ENCODE measurements around the gene EYS.

DNA sequence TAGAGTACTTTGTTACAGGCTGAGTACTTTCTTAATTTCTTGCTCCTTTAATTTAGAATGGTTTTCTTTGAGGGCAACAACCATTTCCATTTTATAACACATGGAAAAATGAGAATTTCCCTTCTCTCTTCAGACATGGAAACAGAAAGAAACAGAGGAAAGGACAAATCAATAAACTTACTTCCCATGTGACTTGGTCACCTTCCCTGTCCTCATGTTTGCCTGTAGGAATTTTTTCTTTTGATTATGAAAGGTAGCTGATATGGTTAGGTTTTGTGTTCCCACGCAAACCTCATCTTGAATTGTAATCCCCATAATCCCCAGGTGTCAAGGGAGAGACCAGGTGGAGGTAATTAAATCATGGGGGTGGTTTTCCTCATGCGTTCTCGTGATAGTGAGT is 1901.7 kb downstream of the EYS start:
- TF ChIP-seq, protein P1, sequence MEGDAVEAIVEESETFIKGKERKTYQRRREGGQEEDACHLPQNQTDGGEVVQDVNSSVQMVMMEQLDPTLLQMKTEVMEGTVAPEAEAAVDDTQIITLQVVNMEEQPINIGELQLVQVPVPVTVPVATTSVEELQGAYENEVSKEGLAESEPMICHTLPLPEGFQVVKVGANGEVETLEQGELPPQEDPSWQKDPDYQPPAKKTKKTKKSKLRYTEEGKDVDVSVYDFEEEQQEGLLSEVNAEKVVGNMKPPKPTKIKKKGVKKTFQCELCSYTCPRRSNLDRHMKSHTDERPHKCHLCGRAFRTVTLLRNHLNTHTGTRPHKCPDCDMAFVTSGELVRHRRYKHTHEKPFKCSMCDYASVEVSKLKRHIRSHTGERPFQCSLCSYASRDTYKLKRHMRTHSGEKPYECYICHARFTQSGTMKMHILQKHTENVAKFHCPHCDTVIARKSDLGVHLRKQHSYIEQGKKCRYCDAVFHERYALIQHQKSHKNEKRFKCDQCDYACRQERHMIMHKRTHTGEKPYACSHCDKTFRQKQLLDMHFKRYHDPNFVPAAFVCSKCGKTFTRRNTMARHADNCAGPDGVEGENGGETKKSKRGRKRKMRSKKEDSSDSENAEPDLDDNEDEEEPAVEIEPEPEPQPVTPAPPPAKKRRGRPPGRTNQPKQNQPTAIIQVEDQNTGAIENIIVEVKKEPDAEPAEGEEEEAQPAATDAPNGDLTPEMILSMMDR (IDR thresholded peaks at IDR 0.05) = no peak
- TF ChIP-seq POLR2A (IDR thresholded peaks at IDR 0.05) (no peak), EP300 (IDR thresholded peaks at IDR 0.05) (no peak), POLR2AphosphoS5 (IDR thresholded peaks at IDR 0.05) (no peak)

All from stomach (tissue), 4 donors.